GM23248 (cell line): ENCODE measurements around the gene USP17L15.
"Not testable (repeated sequence)": the region's sequence is repeated elsewhere in the genome, so short reads cannot be mapped to it uniquely, and the experiment has no call there.

ENCODE experiments used
- EZH2 ChIP-seq: fragments of 200-600 bp; sonication (generic); IDR thresholded peaks from 2 replicates; pipeline ENCODE4 v1.6.1; 2018; ENCODE audit warnings: antibody characterized with exemption, mild to moderate bottlenecking; ENCODE audit not compliant: insufficient read depth, poor library complexity, severe bottlenecking
- EZH2phosphoT487 ChIP-seq: fragments of 200-600 bp; sonication (generic); IDR thresholded peaks from 2 replicates; pipeline ENCODE4 v1.6.1; 2018; ENCODE audit warnings: antibody characterized with exemption, moderate library complexity, mild to moderate bottlenecking, low read depth; ENCODE audit not compliant: insufficient read depth

- TF ChIP-seq EZH2, EZH2phosphoT487: not testable (repeated sequence)
Measured at GRCh38 chr4:9234085-9234484, at the start of gene USP17L15.
